HG02678 (cell line): ENCODE results near the gene MAN1A2.
"Not testable (repeated sequence)": the region's sequence is repeated elsewhere in the genome, so short reads cannot be mapped to it uniquely, and the experiment has no call there.

Source experiments
- ATAC-seq: cut with Tn5 transposase; IDR thresholded peaks from one replicate; pipeline ENCODE4 v1.9.1; 2021; ENCODE audit warnings: mild to moderate bottlenecking, moderate library complexity; ENCODE audit not compliant: unreplicated experiment

Gene MAN1A2

DNA sequence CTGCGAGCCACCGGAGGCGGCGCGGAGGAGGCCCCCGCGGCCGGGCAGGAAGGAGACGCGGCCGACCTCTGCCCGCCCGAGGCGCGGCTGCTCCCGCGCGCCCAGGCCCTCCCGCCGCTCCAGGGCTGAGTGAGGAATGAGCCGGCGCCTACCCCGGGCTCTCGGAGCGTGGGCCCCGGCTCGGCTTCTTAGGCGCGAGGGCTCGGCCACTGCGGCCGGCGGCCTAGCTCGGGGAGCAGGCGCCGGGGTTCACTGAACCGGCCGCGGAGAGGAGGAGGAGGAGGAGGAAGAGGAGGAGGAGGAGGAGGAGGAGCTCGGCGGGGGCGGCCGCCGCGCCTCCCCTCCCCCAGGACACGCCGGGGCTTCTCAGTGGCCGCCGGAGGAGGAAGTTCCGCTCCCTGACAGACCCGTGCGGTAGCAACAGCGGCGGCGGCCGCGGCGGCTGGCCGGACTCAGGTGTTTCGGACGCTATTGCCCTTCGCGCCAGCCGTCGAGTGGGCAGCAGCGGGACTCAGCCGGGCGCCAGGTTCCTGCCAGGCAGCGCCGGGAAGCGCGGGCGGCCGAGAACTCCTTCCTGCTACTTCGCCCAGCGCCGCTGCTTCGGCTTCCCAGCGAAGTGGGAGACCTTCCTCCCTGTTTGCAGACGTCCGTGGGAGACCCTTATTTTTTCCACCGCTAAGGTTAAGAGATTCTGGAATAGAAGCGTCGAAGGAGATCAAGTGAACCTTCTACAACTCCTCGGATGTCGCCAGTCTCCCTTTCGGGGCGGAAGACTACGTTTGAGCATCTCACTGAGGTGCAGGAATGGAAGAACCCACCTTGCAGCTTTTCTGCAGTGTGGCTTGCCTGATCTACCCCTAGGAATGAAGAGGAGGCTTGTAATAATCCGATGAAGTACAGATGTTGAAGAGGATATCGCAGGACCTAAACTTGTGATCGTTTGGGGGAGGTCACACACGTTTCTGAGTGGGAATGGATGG, at the start of gene MAN1A2:
MAN1A2 (plus strand) TSS at position 404 of the 980 bp plus-strand sequence. CDS start 735 bp downstream, outside the sequence.
- peak; percentile 76 for ATAC-seq

DNA sequence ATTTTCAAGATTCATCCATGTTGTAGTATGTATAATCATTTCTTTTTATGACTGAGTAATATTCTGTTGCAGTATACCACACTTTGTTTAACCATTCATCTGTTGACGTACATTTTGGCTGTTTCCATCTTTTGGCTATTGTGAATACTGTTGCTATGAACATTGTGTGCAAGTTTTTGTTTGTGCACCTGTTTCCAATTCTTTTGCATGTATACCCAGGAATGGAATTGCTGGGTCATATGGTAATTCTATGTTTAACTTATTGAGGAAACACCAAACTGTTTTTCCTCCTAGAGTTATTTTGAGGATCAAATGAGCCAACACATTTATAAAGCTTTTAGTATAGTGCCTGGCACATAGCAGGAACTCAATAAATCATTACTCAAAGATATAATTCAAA, 49.2 kb upstream of the MAN1A2 start:
- ATAC-seq, result no peak

DNA sequence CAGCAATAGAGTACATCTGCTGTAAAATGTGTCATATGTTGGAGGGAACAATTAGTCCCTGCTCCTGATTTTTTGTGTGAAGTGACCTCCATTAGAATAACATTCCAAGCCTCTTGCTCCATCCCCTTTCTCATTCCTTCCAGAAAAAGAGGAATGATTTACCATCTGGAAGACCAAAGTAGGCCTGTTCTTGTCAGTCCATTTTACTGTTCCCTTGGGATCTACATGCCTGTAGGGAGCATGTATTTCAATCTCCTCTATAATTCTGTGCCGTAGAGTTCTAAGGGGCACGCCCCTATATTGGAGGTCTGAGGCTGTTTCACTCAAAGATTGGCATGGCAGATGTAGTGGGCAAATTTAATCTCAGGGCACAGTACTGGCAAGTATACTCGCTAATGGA, 48.8 kb upstream of the MAN1A2 start:
- ATAC-seq, result no peak

DNA sequence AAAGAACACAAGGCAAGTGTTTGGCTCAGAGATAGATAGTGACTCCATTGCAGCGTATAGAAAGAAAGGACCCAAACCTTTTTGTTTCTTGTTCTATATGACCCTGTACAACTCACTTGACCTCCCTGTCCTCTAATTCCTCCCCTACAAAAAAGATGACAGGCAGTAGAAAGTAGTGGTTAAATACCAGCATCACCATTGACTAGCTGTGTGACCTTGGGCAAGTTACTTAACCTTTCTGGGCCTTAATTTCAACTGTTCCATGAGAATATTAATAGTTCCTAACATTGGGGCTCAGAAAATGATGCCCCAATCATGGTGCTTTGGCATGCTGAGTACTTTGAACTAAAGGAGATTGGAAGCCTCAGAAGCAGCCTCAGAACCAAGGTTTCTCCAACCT, 46.7 kb upstream of the MAN1A2 start:
- ATAC-seq, result no peak

DNA sequence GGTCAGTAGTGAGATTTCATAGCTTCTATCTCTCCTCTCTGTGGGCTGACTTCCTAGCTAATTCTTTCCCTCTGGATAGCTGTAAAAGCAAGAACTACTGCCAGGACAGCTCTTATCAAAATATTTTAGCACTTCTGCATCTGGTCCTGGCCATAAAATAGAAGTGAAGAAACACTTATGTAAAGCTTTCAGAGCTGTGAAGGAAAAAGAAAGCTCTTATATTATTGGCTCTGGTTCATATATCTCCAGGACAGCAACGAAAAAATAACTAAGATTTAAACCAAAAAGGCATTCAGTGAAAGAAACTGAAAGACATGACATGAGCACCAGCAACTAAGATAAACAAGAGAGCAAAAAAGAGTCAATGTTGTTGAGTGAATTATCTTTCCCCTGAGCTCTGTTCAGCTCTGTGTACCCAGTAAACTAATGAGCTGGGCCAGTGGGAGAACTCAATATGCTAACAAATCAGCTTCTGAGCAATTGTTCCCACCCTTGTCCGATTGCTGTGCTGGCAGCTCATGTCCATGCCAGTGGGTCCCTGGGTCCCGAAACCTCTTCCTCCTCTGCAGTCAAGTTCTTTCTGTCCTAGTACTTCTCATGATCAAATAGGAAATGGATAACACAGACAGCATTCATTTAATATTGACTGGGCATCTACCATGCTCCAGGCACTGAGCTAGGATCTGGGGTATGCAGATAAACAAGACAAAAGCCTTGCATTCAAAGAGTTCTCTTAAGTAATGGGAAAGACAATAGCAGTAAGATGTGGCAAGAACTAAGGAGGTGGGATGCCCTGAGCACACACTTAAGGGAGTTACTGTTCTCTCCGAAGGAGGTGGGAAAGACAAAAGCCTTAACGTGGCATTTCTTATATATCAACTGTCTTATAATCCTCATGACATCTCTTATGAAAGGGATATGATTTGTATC, 45.3 kb upstream of the MAN1A2 start:
- no peak for ATAC-seq

DNA sequence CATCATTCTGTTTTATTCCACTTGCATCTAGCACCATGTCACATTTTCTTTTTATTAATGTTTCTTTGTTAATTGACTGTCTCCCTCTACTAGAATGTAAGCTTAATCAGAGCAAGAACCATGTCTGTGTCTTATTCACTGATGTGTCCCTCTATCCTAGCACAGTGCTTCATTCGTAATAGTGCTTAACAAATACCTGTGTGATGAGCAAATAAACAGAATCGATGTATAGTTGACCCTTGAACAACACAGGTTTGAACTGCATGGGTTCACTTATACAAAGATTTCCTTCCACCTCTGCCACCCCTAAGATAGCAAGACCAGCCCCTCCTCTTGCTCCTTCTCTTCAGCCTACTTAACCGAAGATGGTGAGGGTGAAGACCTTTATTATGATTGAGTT, 42.9 kb upstream of the MAN1A2 start:
- ATAC-seq, result no peak

DNA sequence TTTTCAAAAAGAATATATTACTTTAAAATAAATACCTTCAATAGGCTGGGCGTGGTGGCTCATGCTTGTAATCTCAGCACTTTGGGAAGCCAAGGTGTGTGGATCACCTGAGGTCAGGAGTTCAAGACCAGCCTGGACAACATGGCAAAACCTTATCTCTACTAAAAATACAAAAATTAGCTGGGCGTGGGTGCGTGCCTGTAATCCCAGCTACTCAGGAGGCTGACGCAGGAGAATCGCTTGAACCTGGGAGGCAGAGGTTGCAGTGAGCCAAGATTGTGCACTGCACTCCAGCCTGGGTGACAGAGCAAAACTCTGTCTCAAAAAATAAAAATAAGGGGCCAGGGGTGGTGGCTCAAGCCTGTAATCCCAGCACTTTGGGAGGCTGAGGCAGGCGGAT, 41.2 kb upstream of the MAN1A2 start:
- not testable (repeated sequence) for ATAC-seq

DNA sequence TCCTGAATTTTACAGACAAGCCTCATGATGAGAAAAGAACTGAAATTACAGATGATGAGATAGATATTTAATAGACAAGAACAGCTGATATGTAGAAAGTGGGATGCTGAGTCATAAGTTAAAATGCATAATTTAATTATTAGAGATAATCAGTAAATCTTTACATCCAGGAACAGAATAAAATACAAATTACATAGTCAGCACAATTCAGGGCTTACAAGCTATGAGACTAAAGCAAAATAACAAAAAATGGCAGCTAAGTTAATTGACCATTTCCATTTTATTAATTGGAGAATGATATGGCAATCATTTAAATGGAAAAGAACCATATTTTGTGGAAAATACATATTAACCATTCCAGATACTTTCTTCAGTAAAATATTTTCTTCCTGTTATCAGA, 40.2 kb upstream of the MAN1A2 start:
- ATAC-seq, result no peak

DNA sequence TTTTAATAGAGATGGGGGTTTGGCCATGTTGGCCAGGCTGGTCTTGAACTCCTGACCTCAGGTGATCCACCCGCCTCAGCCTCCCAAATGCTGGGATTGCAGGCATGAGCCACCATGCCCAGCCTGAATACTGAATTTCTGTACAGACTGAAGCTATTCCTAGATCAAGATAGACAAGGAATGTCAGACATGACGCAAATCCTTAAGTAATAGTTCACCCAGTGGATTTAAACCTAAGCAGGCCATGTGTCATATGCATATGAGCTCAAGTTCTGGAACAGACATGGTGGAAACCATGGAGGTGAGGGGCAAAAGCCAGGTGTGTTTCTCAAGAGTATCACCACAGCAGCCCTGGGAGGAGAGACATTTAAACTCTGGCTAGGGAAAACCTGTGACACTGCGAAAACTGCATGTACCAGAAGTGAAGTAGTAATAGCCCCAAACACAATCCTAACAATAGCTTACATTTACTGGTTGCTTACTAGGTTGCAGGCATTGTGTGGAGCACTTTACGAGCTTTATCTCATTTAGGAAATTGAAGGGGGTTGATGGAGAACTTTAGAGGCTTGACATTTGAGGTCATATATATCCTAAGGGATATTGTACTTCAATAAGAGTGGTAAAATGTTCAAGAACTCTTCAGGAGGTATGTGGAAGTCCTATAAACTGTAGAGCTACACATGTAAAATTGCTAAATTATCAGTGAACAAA, 31.7 kb upstream of the MAN1A2 start:
- ATAC-seq, result no peak

DNA sequence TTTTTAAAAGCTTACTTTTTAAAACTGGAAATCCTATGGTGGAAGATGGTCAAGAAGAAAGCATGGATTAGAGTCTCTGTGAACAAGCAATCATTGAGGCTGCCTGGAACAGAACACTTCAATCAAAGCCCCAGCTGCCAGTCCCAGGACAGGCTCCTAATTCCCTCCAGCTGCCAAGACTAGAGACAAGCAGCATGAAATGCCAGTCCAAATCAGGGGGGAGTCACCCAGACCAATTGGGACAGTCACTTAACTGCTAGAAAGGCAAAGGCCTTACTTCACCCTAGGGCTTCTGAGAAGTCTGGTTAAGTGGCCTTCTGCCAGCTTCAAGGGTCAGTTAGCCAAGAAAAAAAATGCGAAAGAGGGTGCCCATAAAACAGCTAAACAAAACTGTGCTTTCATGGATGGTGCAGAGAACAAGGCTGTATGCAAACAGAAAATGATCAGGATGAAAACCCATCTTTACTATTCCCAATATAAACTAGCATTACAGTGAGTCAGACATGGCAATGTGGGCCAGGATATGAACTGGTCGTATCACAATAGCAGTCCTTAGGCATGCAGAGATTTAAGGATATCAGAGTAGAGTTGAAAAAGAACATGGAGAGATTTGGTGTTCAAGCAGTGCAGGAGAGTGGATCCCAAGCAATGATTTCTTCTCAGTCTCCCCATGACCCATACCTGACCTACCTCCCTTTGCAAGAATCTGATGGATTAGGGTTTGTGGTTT, 31.0 kb upstream of the MAN1A2 start:
- no peak for ATAC-seq

DNA sequence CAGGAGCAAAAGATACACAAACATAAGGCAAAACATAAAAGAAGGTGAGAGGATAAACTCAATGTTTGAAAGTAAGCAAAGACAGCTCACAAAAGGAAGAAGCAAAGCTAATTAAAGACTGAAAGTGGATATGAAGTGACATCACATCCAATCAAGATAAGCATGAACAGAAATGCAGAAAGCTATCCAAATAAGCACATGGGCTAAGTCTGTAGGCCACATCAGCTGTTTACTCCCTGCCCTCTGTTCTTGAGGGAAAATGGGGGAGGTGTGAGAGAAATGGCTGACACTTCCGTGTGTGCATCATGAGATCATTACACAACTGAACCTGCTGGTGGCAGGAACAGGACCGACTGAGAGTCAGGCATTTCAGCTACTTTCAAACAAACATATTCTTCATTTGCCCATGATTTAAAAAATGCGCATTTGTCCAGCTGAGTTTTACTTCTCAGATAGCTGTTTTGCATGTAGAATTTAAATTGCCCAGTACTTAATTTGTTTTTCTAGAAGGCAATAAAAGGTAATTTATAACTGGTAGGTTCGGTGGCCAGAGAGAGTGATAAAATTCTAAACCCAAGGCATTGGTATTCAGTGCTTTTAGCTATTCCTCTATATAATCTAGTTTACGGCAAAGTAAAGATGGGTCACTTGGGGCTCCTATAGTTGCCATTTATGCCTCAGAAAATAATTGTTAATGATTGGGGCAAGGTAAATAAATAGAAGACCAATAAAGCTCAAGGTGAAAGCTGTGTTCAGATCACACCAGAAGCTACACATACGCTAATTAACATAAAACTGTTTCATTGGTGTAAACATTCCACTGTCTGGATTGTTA, 27.2 kb upstream of the MAN1A2 start:
- no peak for ATAC-seq

DNA sequence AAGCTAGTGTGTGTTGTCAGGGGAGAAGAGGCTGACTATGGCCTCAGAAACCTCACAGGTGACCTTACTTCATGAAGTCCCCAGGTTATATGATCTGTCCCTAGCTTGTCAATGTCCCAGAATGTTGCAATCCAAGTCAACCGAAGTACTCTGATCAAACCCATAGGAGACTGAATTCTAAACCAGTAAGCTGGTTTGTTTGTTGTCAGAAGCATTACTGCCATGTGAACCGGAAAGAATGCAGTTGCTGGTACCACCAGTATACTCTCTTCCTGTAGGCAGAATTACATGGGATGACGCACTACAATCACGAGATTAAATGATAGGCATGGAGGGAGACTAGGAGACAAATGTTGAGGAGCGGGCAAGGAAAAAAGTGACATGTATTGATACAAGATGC, 26.1 kb upstream of the MAN1A2 start:
- no peak for ATAC-seq

DNA sequence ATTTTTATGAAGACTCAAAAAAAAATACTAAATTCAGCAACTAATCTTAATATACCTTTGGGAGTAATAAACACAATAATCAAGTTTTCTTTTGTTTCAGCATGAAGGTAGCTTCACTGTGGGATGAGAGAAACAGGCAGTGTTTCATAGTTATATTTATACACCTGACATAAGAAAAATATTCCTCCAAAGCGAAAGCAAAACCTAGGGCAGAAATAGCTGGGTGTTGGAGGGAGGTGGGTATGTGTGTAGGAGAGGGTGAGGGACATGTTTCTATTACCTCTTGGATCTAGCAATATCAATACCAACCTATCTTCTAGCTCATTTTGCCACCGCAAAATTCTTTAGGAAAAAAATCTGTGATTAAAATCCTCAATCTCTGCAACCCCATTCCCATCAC, 24.9 kb upstream of the MAN1A2 start:
- no peak for ATAC-seq

DNA sequence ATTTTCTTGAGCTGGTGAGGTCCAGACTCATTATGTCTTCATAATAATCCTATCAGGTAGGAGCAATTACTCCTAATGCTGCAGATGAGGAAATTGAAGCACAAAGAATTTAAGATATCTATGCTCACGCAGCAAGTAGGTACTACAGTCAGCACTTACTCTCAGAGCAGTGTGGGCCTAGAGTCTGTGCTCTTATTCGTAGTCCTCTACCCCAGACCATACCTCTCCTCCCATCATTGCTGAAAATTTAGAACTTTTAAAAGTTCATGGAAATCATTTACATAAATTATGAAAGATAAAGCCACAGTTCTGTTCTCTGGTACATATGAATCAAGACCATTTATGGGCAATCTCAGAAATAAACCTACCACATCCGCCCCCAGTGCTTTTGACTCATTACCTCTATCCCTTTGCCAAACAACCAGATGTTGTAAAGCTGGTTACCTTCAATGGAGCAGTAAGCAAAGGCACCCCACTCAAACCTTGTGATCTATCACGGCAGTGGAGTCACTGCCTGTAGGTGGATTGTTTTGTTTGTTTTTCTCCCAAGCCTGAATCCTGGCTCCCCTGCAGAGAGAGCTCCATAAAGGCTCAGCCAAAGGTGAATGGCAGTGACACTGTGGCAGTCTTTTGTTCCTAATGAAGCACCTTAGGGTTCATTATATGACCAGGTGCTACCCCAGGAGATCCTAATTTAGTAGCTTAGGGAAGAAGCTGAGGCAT, 20.9 kb upstream of the MAN1A2 start:
- ATAC-seq, result no peak

DNA sequence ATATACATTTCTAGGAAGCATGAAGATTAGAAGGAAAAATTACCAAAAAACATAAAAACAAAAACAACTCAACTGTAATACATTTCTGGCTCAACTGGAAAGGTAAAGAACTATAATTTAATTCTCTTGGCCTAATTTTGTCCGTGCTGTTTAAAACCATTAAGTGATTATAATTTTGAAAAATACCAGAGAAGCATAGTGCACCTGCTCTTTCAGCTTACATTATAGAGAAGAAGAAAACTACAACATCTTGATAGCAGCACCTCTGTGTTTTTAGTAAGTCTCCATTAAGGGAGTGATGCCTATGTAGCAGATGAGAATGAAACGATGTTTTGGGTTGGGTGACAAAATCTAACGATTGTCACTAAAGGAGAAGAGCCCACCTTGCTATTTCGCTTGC, 19.3 kb upstream of the MAN1A2 start:
- no peak for ATAC-seq

DNA sequence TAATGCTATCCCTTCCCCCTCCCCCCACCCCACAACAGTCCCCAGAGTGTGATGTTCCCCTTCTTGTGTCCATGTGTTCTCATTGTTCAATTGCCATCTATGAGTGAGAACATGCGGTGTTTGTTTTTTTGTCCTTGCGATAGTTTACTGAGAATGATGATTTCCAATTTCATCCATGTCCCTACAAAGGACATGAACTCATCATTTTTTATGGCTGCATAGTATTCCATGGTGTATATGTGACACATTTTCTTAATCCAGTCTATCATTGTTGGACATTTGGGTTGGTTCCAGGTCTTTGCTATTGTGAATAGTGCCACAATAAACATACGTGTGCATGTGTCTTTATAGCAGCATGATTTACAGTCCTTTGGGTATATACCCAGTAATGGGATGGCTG, 14.6 kb upstream of the MAN1A2 start:
- ATAC-seq, result not testable (repeated sequence)

DNA sequence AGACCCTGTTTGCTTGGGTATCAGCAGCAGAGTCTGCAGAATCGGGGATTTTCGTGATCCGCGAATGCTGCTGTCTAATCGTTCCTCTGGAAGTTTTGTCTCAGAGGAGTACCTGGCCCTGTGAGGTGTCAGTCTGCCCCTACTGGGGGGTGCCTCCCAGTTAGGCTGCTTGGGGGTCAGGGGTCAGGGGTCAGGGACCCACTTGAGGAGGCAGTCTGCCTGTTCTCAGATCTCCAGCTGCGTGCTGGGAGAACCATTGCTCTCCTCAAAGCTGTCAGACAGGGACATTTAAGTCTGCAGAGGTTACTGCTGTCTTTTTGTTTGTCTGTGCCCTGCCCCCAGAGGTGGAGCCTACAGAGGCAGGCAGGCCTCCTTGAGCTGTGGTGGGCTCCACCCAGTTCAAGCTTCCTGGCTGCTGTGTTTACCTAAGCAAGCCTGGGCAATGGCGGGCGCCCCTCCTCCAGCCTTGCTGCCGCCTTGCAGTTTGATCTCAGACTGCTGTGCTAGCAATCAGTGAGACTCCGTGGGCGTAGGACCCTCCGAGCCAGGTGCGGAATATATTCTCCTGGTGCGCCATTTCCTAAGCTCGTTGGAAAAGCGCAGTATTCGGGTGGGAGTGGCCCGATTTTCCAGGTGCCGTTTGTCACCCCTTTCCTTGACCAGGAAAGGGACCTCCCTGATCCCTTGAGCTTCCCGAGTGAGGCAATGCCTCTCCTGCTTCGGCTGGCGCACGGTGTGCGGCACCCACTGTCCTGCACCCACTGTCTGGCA, 9.2 kb upstream of the MAN1A2 start:
- ATAC-seq, result not testable (repeated sequence)

DNA sequence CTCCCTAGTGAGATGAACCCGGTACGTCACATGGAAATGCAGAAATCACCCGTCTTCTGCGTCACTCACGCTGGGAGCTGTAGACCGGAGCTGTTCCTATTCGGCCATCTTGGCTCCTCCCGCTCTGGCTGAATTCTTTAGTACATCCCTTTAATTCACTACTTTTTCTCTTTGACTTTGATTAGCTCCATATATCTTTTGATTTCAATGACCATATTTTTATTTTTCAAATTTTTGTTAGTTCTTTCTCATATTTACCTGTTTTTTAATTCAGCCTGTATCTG, 8.7 kb upstream of the MAN1A2 start:
- ATAC-seq, result not testable (repeated sequence)
